ENCODE data around the gene CD7.

GRCh38 chr17:82358465-82359350 lies 41.3 kb upstream of the CD7 start, which contains the start of gene TEX19:
- TF ChIP-seq TAF1 (IDR thresholded peaks at IDR 0.05; ENCODE audit: borderline replicate concordance, low read depth, low read length) (no peak), POLR2AphosphoS5 (IDR thresholded peaks at IDR 0.05; ENCODE audit: low read depth, low read length) (no peak)

Data from GM12892 (cell line).